Limb (tissue), 2 donors: ENCODE results near the gene MICAL1.

Experiments used
- DNase-seq, 2 donors: peaks; one replicate each; pipeline ENCODE4 v3.0.0-alpha.2; 2016; ENCODE audit errors: extremely low spot score in 2 of 2

Gene MICAL1

GRCh38 chr6:109456111-109456583 lies 575 bp upstream of the MICAL1 start:
- no peak for DNase-seq

- DNase-seq: peak; percentile 21 to 63
Observed at GRCh38 chr6:109454496-109455436, 806 bp downstream of the MICAL1 start.

GRCh38 chr6:109453594-109454495 lies 1.7 kb downstream of the MICAL1 start:
- DNase-seq: peak in 1 of 2 donors; percentile 65

GRCh38 chr6:109453156-109453555 lies 2.4 kb downstream of the MICAL1 start:
- DNase-seq: no peak

- no peak for DNase-seq
Observed at GRCh38 chr6:109452181-109452580, 3.4 kb downstream of the MICAL1 start.

- DNase-seq: no peak
Observed at GRCh38 chr6:109451376-109451775, 4.2 kb downstream of the MICAL1 start.

- DNase-seq: no peak
Observed at GRCh38 chr6:109450801-109451200, 4.8 kb downstream of the MICAL1 start.

GRCh38 chr6:109449795-109450673 lies 5.5 kb downstream of the MICAL1 start:
- DNase-seq: no peak

GRCh38 chr6:109449064-109449794 lies 6.3 kb downstream of the MICAL1 start:
- DNase-seq: no peak

GRCh38 chr6:109448615-109449014 lies 7.0 kb downstream of the MICAL1 start:
- no peak for DNase-seq

GRCh38 chr6:109447878-109448555 lies 7.6 kb downstream of the MICAL1 start:
- no peak for DNase-seq

GRCh38 chr6:109447087-109447486 lies 8.5 kb downstream of the MICAL1 start:
- no peak for DNase-seq

GRCh38 chr6:109446541-109446940 lies 9.0 kb downstream of the MICAL1 start:
- no peak for DNase-seq

GRCh38 chr6:109446072-109446471 lies 9.5 kb downstream of the MICAL1 start:
- no peak for DNase-seq

GRCh38 chr6:109445382-109445781 lies 10.2 kb downstream of the MICAL1 start:
- no peak for DNase-seq

GRCh38 chr6:109443425-109443950 lies 12.1 kb downstream of the MICAL1 start:
- DNase-seq: no peak

GRCh38 chr6:109442393-109442924 lies 13.1 kb downstream of the MICAL1 start:
- no peak for DNase-seq

- peak; percentile 11 to 71 for DNase-seq
Observed at GRCh38 chr6:109441069-109441816, 14.3 kb downstream of the MICAL1 start.
